ENCODE data around the gene BRINP2. TPM values are rescaled to one million over a fixed set of nuclear protein-coding genes. Genes with fewer than 3 reads are reported as not detected.

BRINP2 gene
- total and polyA plus RNA-seq, 7 donors = 0.09 to 1.4 (median 0.14) TPM; not detected in 4

DNA sequence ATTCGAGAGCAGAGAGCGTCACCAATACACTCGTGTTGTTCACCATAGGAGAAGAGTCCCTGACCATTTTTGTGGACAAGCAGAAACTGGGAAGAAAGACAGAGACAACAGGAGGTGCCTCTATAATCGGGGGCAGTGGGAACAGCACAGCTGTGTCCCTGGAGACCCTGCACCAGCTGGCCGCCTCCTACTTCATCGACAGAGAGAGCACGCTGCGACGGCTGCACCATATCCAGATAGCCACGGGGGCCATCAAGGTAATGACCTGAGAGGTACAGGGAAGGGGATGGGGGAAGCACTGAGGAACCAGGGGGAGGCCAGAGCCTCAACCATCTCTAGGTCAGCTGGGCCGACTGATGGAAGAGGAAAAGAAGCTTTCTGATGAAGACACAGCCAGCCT lies 86.4 kb downstream of the BRINP2 start:
- no peak for DNase-seq
- Histone ChIP-seq H3K27me3 (no peaks in the 10 kb centered on the region), H3K27ac (no peak overlapping the region), H3K4me3 (no peak overlapping the region), H3K36me3 (no peaks in the 10 kb centered on the region), H3K4me1 (peaks cover 0 to 16% (median 10%) of the 10 kb centered on the region in 4 donors), H3K9me3 (no peaks in the 10 kb centered on the region)
- TF ChIP-seq EP300 (IDR thresholded peaks at IDR 0.05) (no peak), POLR2AphosphoS5 (IDR thresholded peaks at IDR 0.05) (no peak), POLR2A (IDR thresholded peaks at IDR 0.05) (no peak)
- TF ChIP-seq, protein P1, sequence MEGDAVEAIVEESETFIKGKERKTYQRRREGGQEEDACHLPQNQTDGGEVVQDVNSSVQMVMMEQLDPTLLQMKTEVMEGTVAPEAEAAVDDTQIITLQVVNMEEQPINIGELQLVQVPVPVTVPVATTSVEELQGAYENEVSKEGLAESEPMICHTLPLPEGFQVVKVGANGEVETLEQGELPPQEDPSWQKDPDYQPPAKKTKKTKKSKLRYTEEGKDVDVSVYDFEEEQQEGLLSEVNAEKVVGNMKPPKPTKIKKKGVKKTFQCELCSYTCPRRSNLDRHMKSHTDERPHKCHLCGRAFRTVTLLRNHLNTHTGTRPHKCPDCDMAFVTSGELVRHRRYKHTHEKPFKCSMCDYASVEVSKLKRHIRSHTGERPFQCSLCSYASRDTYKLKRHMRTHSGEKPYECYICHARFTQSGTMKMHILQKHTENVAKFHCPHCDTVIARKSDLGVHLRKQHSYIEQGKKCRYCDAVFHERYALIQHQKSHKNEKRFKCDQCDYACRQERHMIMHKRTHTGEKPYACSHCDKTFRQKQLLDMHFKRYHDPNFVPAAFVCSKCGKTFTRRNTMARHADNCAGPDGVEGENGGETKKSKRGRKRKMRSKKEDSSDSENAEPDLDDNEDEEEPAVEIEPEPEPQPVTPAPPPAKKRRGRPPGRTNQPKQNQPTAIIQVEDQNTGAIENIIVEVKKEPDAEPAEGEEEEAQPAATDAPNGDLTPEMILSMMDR (IDR thresholded peaks at IDR 0.05) = no peak
- 81 to 87% methylated on average over 11 of the region's 11 CpGs for WGBS, 2 donors
- intact Hi-C loops (cut with DNase I) = loop anchor here (2.0 to 5.0 kb wide), 2 partner anchors 524 to 690 kb away; no protein-coding TSS in a partner anchor

DNA sequence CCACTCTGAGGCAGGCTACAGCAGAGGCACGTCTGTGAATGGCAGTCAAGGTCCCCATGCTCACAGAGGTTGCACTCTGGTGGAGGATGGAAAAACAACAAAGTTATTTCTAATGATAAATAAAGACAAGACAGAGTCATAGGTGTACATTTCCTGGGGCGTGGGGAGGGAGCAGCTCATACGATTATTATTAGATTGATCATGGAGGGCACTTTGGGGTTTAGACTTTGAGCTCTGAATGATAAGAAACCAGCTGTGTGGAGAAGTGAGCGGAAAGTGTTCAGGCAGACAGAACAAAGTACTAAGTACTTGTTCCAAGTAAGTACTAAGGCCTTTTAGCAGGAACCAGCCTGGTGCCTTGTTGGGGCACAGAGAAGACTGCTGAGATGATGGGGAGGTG lies 86.8 kb downstream of the BRINP2 start:
- no peak for DNase-seq
- TF ChIP-seq, protein P1 (IDR thresholded peaks at IDR 0.05) = no peak
- TF ChIP-seq POLR2AphosphoS5 (IDR thresholded peaks at IDR 0.05) (no peak), EP300 (IDR thresholded peaks at IDR 0.05) (no peak), POLR2A (IDR thresholded peaks at IDR 0.05) (no peak)
- intact Hi-C loops (cut with DNase I) = loop anchor here (2.0 to 5.0 kb wide), 2 partner anchors 523 to 690 kb away; no protein-coding TSS in a partner anchor
- H3K27me3 ChIP-seq = no peaks in the 10 kb centered on the region
- no peaks in the 10 kb centered on the region for H3K9me3 ChIP-seq
- H3K4me1 ChIP-seq = peaks cover 0 to 16% (median 10%) of the 10 kb centered on the region in 4 donors
- H3K36me3 ChIP-seq = no peaks in the 10 kb centered on the region
- H3K27ac ChIP-seq = no peak overlapping the region
- 35 to 71% methylated on average over 4 of the region's 4 CpGs for WGBS, 2 donors
- H3K4me3 ChIP-seq = no peak overlapping the region

DNA sequence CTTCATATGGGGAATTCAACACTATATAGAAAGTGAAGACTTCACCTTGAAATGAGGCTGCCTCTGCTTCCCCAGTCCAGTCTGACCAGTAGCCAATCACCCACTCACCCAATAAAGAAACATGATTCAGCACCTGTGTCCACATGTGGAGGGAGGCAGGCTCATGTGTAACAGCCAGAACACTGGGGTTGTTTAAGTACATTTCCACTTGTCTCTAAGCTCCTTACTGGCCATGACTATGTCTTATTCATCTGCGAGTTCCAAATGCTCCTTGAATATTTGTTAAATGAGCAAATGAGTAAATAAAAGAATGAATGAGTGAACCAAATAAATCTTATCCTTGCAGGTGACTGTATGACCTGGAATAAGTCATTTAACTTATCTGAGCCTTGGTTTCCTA lies 100.1 kb downstream of the BRINP2 start:
- Histone ChIP-seq H3K4me1 (peaks cover 0 to 30% (median 23%) of the 10 kb centered on the region in 4 donors), H3K27ac (no peak overlapping the region), H3K27me3 (no peaks in the 10 kb centered on the region), H3K36me3 (no peaks in the 10 kb centered on the region), H3K9me3 (no peaks in the 10 kb centered on the region), H3K4me3 (no peak overlapping the region)
- TF ChIP-seq POLR2AphosphoS5 (IDR thresholded peaks at IDR 0.05) = no peak
- WGBS, 2 donors = 82 to 89% methylated on average over 1 of the region's 1 CpG
- intact Hi-C loops (cut with DNase I) = no loop called here
- no peak for DNase-seq

DNA sequence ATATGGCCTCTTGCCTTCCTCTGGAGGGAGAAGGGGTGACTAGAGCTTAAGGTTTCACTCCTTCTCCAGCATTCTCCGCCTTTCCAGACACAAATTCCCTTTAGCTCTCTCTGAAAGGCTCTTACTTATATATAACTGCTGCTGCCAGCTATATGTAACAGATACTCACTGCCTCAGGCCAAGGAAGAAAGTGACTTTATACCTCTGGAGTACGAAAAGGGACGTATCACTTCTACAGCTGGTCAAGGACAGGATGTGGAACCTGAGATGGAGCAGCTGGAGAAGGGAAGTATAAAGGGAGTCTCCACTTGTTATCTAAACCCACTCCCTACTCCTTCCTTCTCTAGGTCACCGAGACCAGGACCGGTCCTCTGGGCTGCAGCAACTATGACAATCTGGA lies 102.4 kb downstream of the BRINP2 start:
- Histone ChIP-seq H3K27ac (peak overlapping the region in 1 of 4 donors; percentile 67), H3K27me3 (no peaks in the 10 kb centered on the region), H3K36me3 (no peaks in the 10 kb centered on the region), H3K4me1 (peaks cover 0 to 32% (median 25%) of the 10 kb centered on the region in 4 donors), H3K9me3 (no peaks in the 10 kb centered on the region), H3K4me3 (no peak overlapping the region)
- DNase-seq = no peak
- intact Hi-C loops (cut with DNase I) = no loop called here
- WGBS, 2 donors = 80 to 85% methylated on average over 5 of the region's 5 CpGs
- TF ChIP-seq, protein P1 (IDR thresholded peaks at IDR 0.05) = no peak
- TF ChIP-seq EP300 (IDR thresholded peaks at IDR 0.05) (no peak), POLR2A (IDR thresholded peaks at IDR 0.05) (no peak), POLR2AphosphoS5 (IDR thresholded peaks at IDR 0.05) (no peak)

DNA sequence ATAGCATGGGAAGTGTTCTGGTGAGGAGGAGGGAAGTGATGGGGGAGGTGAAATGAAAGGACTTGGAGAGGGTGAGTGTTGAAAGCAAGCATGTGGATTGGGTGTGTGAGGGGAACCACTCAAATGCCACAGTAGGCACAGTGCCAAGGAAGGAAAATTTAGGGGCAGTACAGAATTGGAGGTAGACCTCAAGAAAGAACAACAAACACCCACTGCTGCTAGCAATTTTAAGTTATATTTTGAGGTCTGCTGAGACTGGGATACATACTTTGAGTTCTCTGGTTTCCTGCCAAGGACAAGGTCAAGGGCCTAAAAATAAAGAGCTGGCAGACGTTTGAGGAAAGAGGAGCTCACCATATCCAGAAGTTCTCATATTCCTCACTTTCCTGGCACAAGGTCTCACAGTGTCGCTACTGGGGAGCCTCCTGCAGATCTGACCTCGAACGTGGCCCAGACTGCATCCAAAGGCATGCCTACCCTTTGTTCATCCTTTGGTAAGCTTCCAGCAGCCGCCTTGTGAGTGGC lies 104.0 kb downstream of the BRINP2 start:
- H3K36me3 ChIP-seq = no peaks in the 10 kb centered on the region
- H3K9me3 ChIP-seq = no peaks in the 10 kb centered on the region
- DNase-seq = peak; percentile 75
- peaks cover 0 to 47% (median 29%) of the 10 kb centered on the region in 4 donors for H3K4me1 ChIP-seq
- intact Hi-C loops (cut with DNase I) = loop anchor here (2.0 kb wide), 1 partner anchor 66 kb away; no protein-coding TSS in a partner anchor
- H3K4me3 ChIP-seq = no peak overlapping the region
- TF ChIP-seq, protein P1 (IDR thresholded peaks at IDR 0.05) = no peak
- TF ChIP-seq POLR2AphosphoS5 (IDR thresholded peaks at IDR 0.05) = peak in 2 of 4 donors; percentile 59 to 63
- 11 to 52% methylated on average over 5 of the region's 5 CpGs for WGBS, 2 donors
- no peaks in the 10 kb centered on the region for H3K27me3 ChIP-seq
- peak overlapping the region; percentile 32 to 77 (median 63) for H3K27ac ChIP-seq

Measured in sigmoid colon (tissue), 7 donors.